ENCODE results near the gene AGPS. TPM values are rescaled to one million over a fixed set of nuclear protein-coding genes. Genes with fewer than 3 reads are reported as not detected.

AGPS gene
- total RNA-seq, 1 experiment from 2014 or later = 60.9 TPM

GRCh38 chr2:177496921-177497320, 104.3 kb downstream of the AGPS start:
- WGBS (ENCODE audit: extremely low coverage, insufficient read length, low lambda C conversion rate) = no CpG with 5 or more reads among the region's 2 CpGs
- Histone ChIP-seq H3K79me1 (ENCODE audit: insufficient read depth, low read depth, low read length, poor library complexity, severe bottlenecking) (no peaks in the 10 kb centered on the region), H3K14ac (ENCODE audit: insufficient read depth, low read length) (no peak overlapping the region), H3K27me3 (ENCODE audit: insufficient read depth, low read length) (no peaks in the 10 kb centered on the region), H3K9me3 (ENCODE audit: control insufficient read depth, low read depth, low read length) (no peaks in the 10 kb centered on the region), H2AFZ (ENCODE audit: low read length) (no peak overlapping the region), H4K5ac (ENCODE audit: insufficient read length, low read depth, low read length) (no peak overlapping the region), H4K20me1 (ENCODE audit: control insufficient read depth, insufficient read depth, insufficient read length) (no peaks in the 10 kb centered on the region), H2AK5ac (ENCODE audit: insufficient read length, low read length) (no peak overlapping the region), H3K4ac (ENCODE audit: low read depth, low read length) (no peak overlapping the region), H3K4me2 (ENCODE audit: insufficient read depth, insufficient read length, low read length) (no peak overlapping the region), H3K79me2 (ENCODE audit: insufficient read depth, low read length) (no peaks in the 10 kb centered on the region), H3K4me1 (ENCODE audit: insufficient read depth, low read length) (no peaks in the 10 kb centered on the region), H3K23ac (ENCODE audit: insufficient read length, low read depth, low read length) (no peak overlapping the region), H3K9ac (ENCODE audit: extremely low read depth, insufficient read length, low read length) (no peak overlapping the region), H4K8ac (replicated peaks; ENCODE audit: insufficient read length, low read depth, low read length) (no peak overlapping the region), H2BK120ac (ENCODE audit: low read depth, low read length, poor library complexity, severe bottlenecking) (no peak overlapping the region), H3K56ac (ENCODE audit: insufficient read length, low read depth, low read length) (no peak overlapping the region), H3K23me2 (ENCODE audit: insufficient read length, low read depth, low read length, poor library complexity, severe bottlenecking) (no peaks in the 10 kb centered on the region), H3K27ac (ENCODE audit: insufficient read length, low read depth, low read length) (no peak overlapping the region), H2BK20ac (ENCODE audit: low read depth, low read length, poor library complexity, severe bottlenecking) (no peak overlapping the region), H4K91ac (ENCODE audit: insufficient read length, low read depth, low read length) (no peak overlapping the region), H2BK5ac (ENCODE audit: insufficient read length, low read length) (no peak overlapping the region), H2BK15ac (ENCODE audit: low read depth, low read length) (no peak overlapping the region), H3T11ph (ENCODE audit: low read length) (no peak overlapping the region), H2BK12ac (ENCODE audit: insufficient read length, low read depth, low read length) (no peak overlapping the region), H3K18ac (ENCODE audit: insufficient read length, low read depth, low read length) (no peak overlapping the region)
- H3K9me3 Mint-ChIP-seq = no peaks in the 10 kb centered on the region
- no peaks in the 10 kb centered on the region for H3K4me1 Mint-ChIP-seq
- H3K4me3 Mint-ChIP-seq = no peak overlapping the region
- no peaks in the 10 kb centered on the region for H3K27me3 Mint-ChIP-seq (ENCODE audit: low read depth)
- DNase-seq = no peak
- no peak overlapping the region for H3K27ac Mint-ChIP-seq
- no peak for TF ChIP-seq CTCF (conservative IDR thresholded peaks at IDR 0.05)
- peaks cover 0 to 11% (median 0%) of the 10 kb centered on the region in 3 experiments; a peak in 2 of 7 replicates for H3K36me3 Mint-ChIP-seq (ENCODE audit: insufficient read depth in 1 of 3, low read depth in 3 of 3)
